H1 (cell line): ENCODE data around the gene GCSAM. TPM values are rescaled to one million over a fixed set of nuclear protein-coding genes. Genes with fewer than 3 reads are reported as not detected.

Source experiments
- CTCF ChIA-PET: fragments of 300-600 bp; sonication (Branson Sonifier 250); formaldehyde crosslinking; loops from one replicate; lab custom pipeline; 2021; ENCODE audit not compliant: partially characterized antibody; lab: Charles Lee
- POLR2A ChIA-PET: fragments of 300-600 bp; sonication (Branson Sonifier 250); formaldehyde crosslinking; loops from one replicate; lab custom pipeline; 2021; ENCODE audit warnings: inconsistent platforms; ENCODE audit not compliant: partially characterized antibody; lab: Charles Lee
- DNase-seq, 2 experiments: peaks; one replicate each; pipeline versions ENCODE4 v3.0.0 to v3.0.0-alpha.2; 2010 to 2022; ENCODE audit warnings: low spot score in 2 of 2, low read depth in 1 of 2, mixed read lengths in 1 of 2
- FAIRE-seq: peaks from 2 replicates; lab custom pipeline; 2011; peaks lifted over from hg19 to GRCh38; lab: Jason Lieb, UNC
- H2AFZ ChIP-seq: 2 replicates; pipeline ENCODE4 v1.8.1; 2012; ENCODE audit warnings: low read length, inconsistent platforms
- H2AK5ac ChIP-seq: 2 replicates; pipeline ENCODE4 v1.6.1; 2013; ENCODE audit warnings: low read depth, low read length
- H2BK120ac ChIP-seq: replicated peaks from 2 replicates; pipeline ENCODE3; 2013; ENCODE audit warnings: low read depth, low read length, inconsistent platforms
- H2BK12ac ChIP-seq: 2 replicates; pipeline ENCODE4 v1.6.1; 2013; ENCODE audit warnings: low read depth, low read length
- H2BK15ac ChIP-seq: 2 replicates; pipeline ENCODE4 v1.6.1; 2013; ENCODE audit warnings: low read length
- H2BK20ac ChIP-seq: 2 replicates; pipeline ENCODE4 v1.6.1; 2013; ENCODE audit warnings: low read length
- H2BK5ac ChIP-seq: 2 replicates; pipeline ENCODE4 v1.6.1; 2013; ENCODE audit warnings: low read depth, low read length
- H3K14ac ChIP-seq: 2 replicates; pipeline ENCODE4 v1.6.1; 2013; ENCODE audit warnings: inconsistent platforms; ENCODE audit not compliant: insufficient read length
- H3K18ac ChIP-seq: 2 replicates; pipeline ENCODE4 v1.6.1; 2013; ENCODE audit warnings: low read length; ENCODE audit errors: extremely low read depth
- H3K23ac ChIP-seq: 2 replicates; pipeline ENCODE4 v1.6.1; 2013; ENCODE audit warnings: inconsistent platforms; ENCODE audit not compliant: insufficient read length
- H3K23me2 ChIP-seq: 2 replicates; pipeline ENCODE4 v1.6.1; 2013; ENCODE audit warnings: low read depth, low read length
- H3K27ac ChIP-seq: 2 replicates; pipeline ENCODE4 v1.6.1; 2011; ENCODE audit warnings: low read depth, low read length, inconsistent platforms
- H3K27me3 ChIP-seq, 4 experiments: replicated peaks in 1 of 4; 1 replicate in 1 of 4; 2 replicates in 3 of 4; pipeline versions ENCODE4 v1.6.1 to v1.8.1; 2011 to 2013; ENCODE audit warnings: low read length in 3 of 4, mild to moderate bottlenecking in 3 of 4, inconsistent platforms in 2 of 4, mixed read lengths in 2 of 4, moderate library complexity in 1 of 4; ENCODE audit not compliant: control insufficient read depth in 3 of 4, insufficient read depth in 3 of 4; ENCODE audit errors: extremely low read depth in 1 of 4
- H3K36me3 ChIP-seq, 4 experiments: 2 replicates each; pipeline versions ENCODE4 v1.6.1 to v1.8.1; 2011 to 2013; ENCODE audit warnings: mild to moderate bottlenecking in 4 of 4, low read length in 3 of 4, moderate library complexity in 2 of 4, control low read depth in 1 of 4, inconsistent platforms in 1 of 4; ENCODE audit not compliant: insufficient read depth in 4 of 4, control insufficient read depth in 2 of 4
- H3K4ac ChIP-seq: replicated peaks from 2 replicates; pipeline ENCODE3; 2013; ENCODE audit warnings: low read length, low read depth, mixed read lengths, inconsistent platforms; ENCODE audit not compliant: insufficient read length
- H3K4me1 ChIP-seq, 4 experiments: replicated peaks in 1 of 4; 1 replicate in 1 of 4; 2 replicates in 3 of 4; pipeline versions ENCODE4 v1.6.1 to v1.8.1; 2011 to 2013; ENCODE audit warnings: low read length in 3 of 4, inconsistent platforms in 2 of 4, mixed read lengths in 1 of 4; ENCODE audit not compliant: insufficient read depth in 4 of 4, control insufficient read depth in 3 of 4
- H3K4me2 ChIP-seq, 2 experiments: 2 replicates each; pipeline versions ENCODE4 v1.6.1 to v1.8.1; 2011 to 2013; ENCODE audit warnings: low read depth in 2 of 2, low read length in 2 of 2, control low read depth in 1 of 2, inconsistent platforms in 1 of 2, mild to moderate bottlenecking in 1 of 2; ENCODE audit not compliant: insufficient read depth in 1 of 2
- H3K4me3 ChIP-seq, 4 experiments: fragments of 200-600, 300-600 bp in 1 of 4; sonication (generic), shearing (Covaris generic), sonication (Bioruptor Twin) in 1 of 4; 2 replicates each; pipeline versions ENCODE4 v1.5.1 to v1.8.1; 2011 to 2016; ENCODE audit warnings: low read length in 4 of 4, low read depth in 3 of 4, control low read depth in 2 of 4, inconsistent platforms in 2 of 4, mild to moderate bottlenecking in 2 of 4, mixed read lengths in 1 of 4, moderate library complexity in 1 of 4; ENCODE audit not compliant: insufficient read depth in 2 of 4; ENCODE audit errors: extremely low read depth in 1 of 4
- H3K56ac ChIP-seq: replicated peaks from 2 replicates; pipeline ENCODE3; 2013; ENCODE audit warnings: low read depth, mild to moderate bottlenecking, mixed read lengths, low read length, inconsistent platforms; ENCODE audit not compliant: insufficient read length
- H3K79me1 ChIP-seq: 2 replicates; pipeline ENCODE4 v1.6.1; 2013; ENCODE audit warnings: low read depth, low read length, control low read depth
- H3K79me2 ChIP-seq, 2 experiments: 2 replicates each; pipeline versions ENCODE4 v1.6.1 to v1.8.1; 2012 to 2013; ENCODE audit warnings: low read length in 2 of 2, mild to moderate bottlenecking in 2 of 2, inconsistent platforms in 1 of 2; ENCODE audit not compliant: insufficient read depth in 2 of 2, control insufficient read depth in 1 of 2
- H3K9ac ChIP-seq, 4 experiments: replicated peaks in 1 of 4; 1 replicate in 1 of 4; 2 replicates in 3 of 4; pipeline versions ENCODE4 v1.6.1 to v1.8.1; 2011 to 2013; ENCODE audit warnings: low read depth in 3 of 4, low read length in 3 of 4, control low read depth in 2 of 4, mild to moderate bottlenecking in 2 of 4, moderate library complexity in 2 of 4, inconsistent platforms in 1 of 4; ENCODE audit errors: extremely low read depth in 1 of 4
- H3K9me3 ChIP-seq, 2 experiments: 2 replicates each; pipeline versions ENCODE4 v1.6.1 to v1.8.1; 2012 to 2013; ENCODE audit warnings: mild to moderate bottlenecking in 2 of 2, moderate library complexity in 2 of 2, control low read depth in 1 of 2, inconsistent platforms in 1 of 2, low read depth in 1 of 2, low read length in 1 of 2, mixed read lengths in 1 of 2; ENCODE audit not compliant: insufficient read depth in 2 of 2
- H4K20me1 ChIP-seq, 2 experiments: replicated peaks in 1 of 2; 2 replicates each; pipeline versions ENCODE3 to v1.8.1; 2011 to 2013; ENCODE audit warnings: inconsistent platforms in 2 of 2, low read length in 2 of 2, mild to moderate bottlenecking in 1 of 2; ENCODE audit not compliant: insufficient read depth in 2 of 2, control insufficient read depth in 1 of 2
- H4K5ac ChIP-seq: 2 replicates; pipeline ENCODE4 v1.6.1; 2013; ENCODE audit warnings: low read length, low read depth, mixed read lengths, inconsistent platforms; ENCODE audit not compliant: insufficient read length
- H4K8ac ChIP-seq: 2 replicates; pipeline ENCODE4 v1.8.0; 2013; ENCODE audit warnings: mild to moderate bottlenecking, moderate library complexity, low read length, inconsistent platforms; ENCODE audit not compliant: insufficient read depth; ENCODE audit errors: extremely low read depth
- H4K91ac ChIP-seq: replicated peaks from 2 replicates; pipeline ENCODE3; 2013; ENCODE audit warnings: low read length, mixed read lengths, inconsistent platforms; ENCODE audit not compliant: insufficient read length
- EZH2 ChIP-seq: fragments of 200-600 bp; sonication (generic); IDR thresholded peaks from 2 replicates; pipeline ENCODE4 v1.7.1; 2012; ENCODE audit warnings: low read depth, mild to moderate bottlenecking, moderate library complexity, low read length, inconsistent platforms; ENCODE audit not compliant: severe bottlenecking
- GTF2F1 ChIP-seq: IDR thresholded peaks from 2 replicates; pipeline ENCODE4 v1.6.1; 2012; ENCODE audit warnings: low read depth, low read length, improper control_type of control experiment, borderline replicate concordance
- RAD21 ChIP-seq, 2 experiments: IDR thresholded peaks in 1 of 2; conservative IDR thresholded peaks in 1 of 2; 2 replicates each; pipeline ENCODE4 v1.6.1; 2011; ENCODE audit warnings: low read depth in 2 of 2, low read length in 2 of 2, improper control_type of control experiment in 1 of 2, inconsistent platforms in 1 of 2, mild to moderate bottlenecking in 1 of 2, moderate library complexity in 1 of 2
- whole genome bisulfite sequencing, 2 experiments: shearing (Covaris generic) in 1 of 2; methylation state at CpG; one replicate each; pipeline versions ENCODE4 v1.1.6 to v1.1.7; 2013 to 2015; ENCODE audit warnings: low lambda C conversion rate in 2 of 2, mixed read lengths in 2 of 2, inconsistent platforms in 1 of 2, low coverage in 1 of 2, missing lambda C conversion rate in 1 of 2; ENCODE audit not compliant: insufficient replicate concordance in 2 of 2, insufficient coverage in 1 of 2, insufficient read length in 1 of 2; ENCODE audit errors: extremely low coverage in 1 of 2, missing lambda C conversion rate in 1 of 2; 5-methylcytosine and 5-hydroxymethylcytosine counted together
- polyA plus RNA-seq, 7 experiments: library from polyadenylated mRNA; depleted of rRNA in 3 of 7; stranded (reverse) in 5 of 7; unstranded in 2 of 7; fragments of >200 nt in 5 of 7; fragments of 200-250 nt in 2 of 7; gene quantifications; 1 replicate in 5 of 7; 2 replicates in 1 of 7; 4 replicates in 1 of 7; pipeline versions ENCODE4 v1.2.1 to v1.2.3, GENCODE V29; 2011 to 2013; ENCODE audit warnings: missing spikeins in 2 of 7, mixed read lengths in 2 of 7
- total RNA-seq: library from RNA; stranded (reverse); fragmentation: NEBNext Ultra II Directional; extraction: Animal tissue kit (Norgen Biotek cat#: 25700); gene quantifications from 2 replicates; pipeline ENCODE4 v1.2.1, GENCODE V29; 2021
- TF ChIP-seq, protein P1 (sequence below), 3 experiments: IDR thresholded peaks; 1 replicate in 2 of 3; 2 replicates in 1 of 3; pipeline versions ENCODE4 v1.5.1 to v1.6.1; 2011; ENCODE audit warnings: low read length in 3 of 3, mild to moderate bottlenecking in 3 of 3, inconsistent platforms in 2 of 3, low read depth in 1 of 3, moderate library complexity in 1 of 3; ENCODE audit not compliant: insufficient read depth in 1 of 3; ENCODE audit errors: control extremely low read depth in 1 of 3

GCSAM gene
- total and polyA plus RNA-seq, 2 of the 8 experiments (the other 6 are each of a cell fraction or from before 2014, with no cell fraction given) = not detected

- H3K9me3 ChIP-seq = no peaks in the 10 kb centered on the region
- no peaks in the 10 kb centered on the region for H3K27me3 ChIP-seq
- no peak overlapping the region for H3K23ac ChIP-seq
- H4K8ac ChIP-seq = no peak overlapping the region
- no peak overlapping the region for H2AK5ac ChIP-seq
- no peak overlapping the region for H3K4me3 ChIP-seq
- peak; percentile 93 for FAIRE-seq
- H3K56ac ChIP-seq = no peak overlapping the region
- no peaks in the 10 kb centered on the region for H4K20me1 ChIP-seq
- H3K27ac ChIP-seq = no peak overlapping the region
- 43% methylated on average over 3 of the region's 3 CpGs; no CpG with 5 or more reads in 1 of the 2 experiments for WGBS, 2 experiments
- H2BK12ac ChIP-seq = no peak overlapping the region
- no peaks in the 10 kb centered on the region for H3K23me2 ChIP-seq
- H3K4me1 ChIP-seq = peaks cover 0 to 5% (median 0%) of the 10 kb centered on the region in 4 experiments; a peak in 1 of 7 replicates
- H2BK5ac ChIP-seq = no peak overlapping the region
- H3K4ac ChIP-seq = no peak overlapping the region
- H3K18ac ChIP-seq = no peak overlapping the region
- TF ChIP-seq EZH2 (no peak), RAD21 (IDR thresholded peaks at IDR 0.05 in 1 of 2, conservative IDR thresholded peaks at IDR 0.05 in 1 of 2; ENCODE audit: low read depth in 2 of 2, low read length in 2 of 2) (peak; percentile 96 to 99), GTF2F1 (no peak)
- TF ChIP-seq, protein P1, sequence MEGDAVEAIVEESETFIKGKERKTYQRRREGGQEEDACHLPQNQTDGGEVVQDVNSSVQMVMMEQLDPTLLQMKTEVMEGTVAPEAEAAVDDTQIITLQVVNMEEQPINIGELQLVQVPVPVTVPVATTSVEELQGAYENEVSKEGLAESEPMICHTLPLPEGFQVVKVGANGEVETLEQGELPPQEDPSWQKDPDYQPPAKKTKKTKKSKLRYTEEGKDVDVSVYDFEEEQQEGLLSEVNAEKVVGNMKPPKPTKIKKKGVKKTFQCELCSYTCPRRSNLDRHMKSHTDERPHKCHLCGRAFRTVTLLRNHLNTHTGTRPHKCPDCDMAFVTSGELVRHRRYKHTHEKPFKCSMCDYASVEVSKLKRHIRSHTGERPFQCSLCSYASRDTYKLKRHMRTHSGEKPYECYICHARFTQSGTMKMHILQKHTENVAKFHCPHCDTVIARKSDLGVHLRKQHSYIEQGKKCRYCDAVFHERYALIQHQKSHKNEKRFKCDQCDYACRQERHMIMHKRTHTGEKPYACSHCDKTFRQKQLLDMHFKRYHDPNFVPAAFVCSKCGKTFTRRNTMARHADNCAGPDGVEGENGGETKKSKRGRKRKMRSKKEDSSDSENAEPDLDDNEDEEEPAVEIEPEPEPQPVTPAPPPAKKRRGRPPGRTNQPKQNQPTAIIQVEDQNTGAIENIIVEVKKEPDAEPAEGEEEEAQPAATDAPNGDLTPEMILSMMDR (IDR thresholded peaks at IDR 0.05; ENCODE audit: control extremely low read depth in 1 of 3, insufficient read depth in 1 of 3, low read depth in 1 of 3, low read length in 3 of 3) = peak; percentile 65 to 94 (median 86)
- H3K4me2 ChIP-seq = no peak overlapping the region
- no peak overlapping the region for H3K9ac ChIP-seq
- ChIA-PET POLR2A (interaction anchor here (1.2 kb wide), 1 partner anchor 25 kb away, joined by 4 read pairs; no protein-coding TSS in a partner anchor), CTCF (interaction anchor here (0.6 to 3.9 kb wide), 60 partner anchors 9 to 1152 kb away, joined by 3 to 31 read pairs (median 4); partner anchors contain the start of genes C3orf52, CD200, GTPBP8 and SLC9C1)
- peaks cover 0 to 6% (median 3%) of the 10 kb centered on the region in 4 experiments; a peak in 6 of 8 replicates for H3K36me3 ChIP-seq
- no peak overlapping the region for H2AFZ ChIP-seq
- no peak overlapping the region for H4K91ac ChIP-seq
- H2BK120ac ChIP-seq = no peak overlapping the region
- no peak overlapping the region for H2BK15ac ChIP-seq
- no peak overlapping the region for H2BK20ac ChIP-seq
- H3K14ac ChIP-seq = no peak overlapping the region
- H4K5ac ChIP-seq = no peak overlapping the region
- DNase-seq = peak in 1 of 2 experiments; percentile 31
- no peaks in the 10 kb centered on the region for H3K79me1 ChIP-seq
- no peaks in the 10 kb centered on the region for H3K79me2 ChIP-seq
Observed at GRCh38 chr3:112111785-112112402, 21.2 kb downstream of the GCSAM start.
